Keratinocyte (primary cell): Measurements from ENCODE around the gene HNRNPM.

Source experiments
- CTCF ChIP-seq, 3 experiments: IDR thresholded peaks in 1 of 3; conservative IDR thresholded peaks in 1 of 3; optimal IDR thresholded peaks in 1 of 3; 2 replicates in 2 of 3; 3 replicates in 1 of 3; pipeline versions ENCODE3 to v1.5.1; 2011; ENCODE audit warnings: low read length in 3 of 3, mild to moderate bottlenecking in 3 of 3, moderate library complexity in 2 of 3, control low read depth in 1 of 3, inconsistent platforms in 1 of 3; ENCODE audit not compliant: insufficient read depth in 2 of 3; ENCODE audit errors: extremely low read depth in 1 of 3
- EZH2 ChIP-seq: IDR thresholded peaks from one replicate; pipeline ENCODE4 v1.6.1; 2012; ENCODE audit warnings: inconsistent platforms, mild to moderate bottlenecking, low read length, moderate library complexity

GRCh38 chr19:8477889-8478288, 33.1 kb downstream of the HNRNPM start:
- TF ChIP-seq CTCF (optimal IDR thresholded peaks at IDR 0.05 in 1 of 3, IDR thresholded peaks at IDR 0.05 in 1 of 3, conservative IDR thresholded peaks at IDR 0.05 in 1 of 3; ENCODE audit: extremely low read depth in 1 of 3, insufficient read depth in 2 of 3, low read length in 3 of 3) (no peak), EZH2 (no peak)
